IMR-90 (cell line): Measurements from ENCODE around the gene GRSF1. TPM values are rescaled to one million over a fixed set of nuclear protein-coding genes. Genes with fewer than 3 reads are reported as not detected.

Experiments
- ATAC-seq: fragments of 200-7000 bp; cut with Tn5 transposase; 2 replicates; pipeline ENCODE4 v1.9.1; 2020; ENCODE audit warnings: low read depth, mild to moderate bottlenecking, moderate library complexity
- BruUV-seq: library from RNA; stranded (reverse); fragments of 400-500 nt; replicated peaks from 2 replicates; lab custom pipeline; 2021; lab: Mats Ljungman, UMichigan
- CTCF ChIA-PET: fragments of 300-600 bp; formaldehyde crosslinking; extraction: SDS; loops from one replicate; lab custom pipeline; 2021; ENCODE audit warnings: antibody characterized with exemption; lab: Yijun Ruan, JAX
- POLR2A ChIA-PET: fragments of 300-600 bp; sonication (Branson Sonifier 250); formaldehyde crosslinking; loops from one replicate; lab custom pipeline; 2022; ENCODE audit warnings: antibody characterized with exemption; ENCODE audit not compliant: unreplicated experiment; lab: Charles Lee
- DNase-seq: peaks from one replicate; pipeline ENCODE4 v3.0.0; 2013
- H2AFZ ChIP-seq: replicated peaks from 2 replicates; pipeline ENCODE3; 2013; ENCODE audit warnings: low read length, mild to moderate bottlenecking; ENCODE audit not compliant: poor library complexity
- H2AK5ac ChIP-seq: 2 replicates; pipeline ENCODE4 v1.6.1; 2013; ENCODE audit warnings: low read depth, low read length, inconsistent platforms
- H2AK9ac ChIP-seq: replicated peaks from 2 replicates; pipeline ENCODE3; 2013; ENCODE audit warnings: mild to moderate bottlenecking, low read depth, low read length, moderate library complexity; ENCODE audit not compliant: poor library complexity
- H2BK120ac ChIP-seq: 2 replicates; pipeline ENCODE4 v1.6.1; 2013; ENCODE audit warnings: low read depth, low read length, inconsistent platforms
- H2BK15ac ChIP-seq: 3 replicates; pipeline ENCODE4 v1.6.1; 2013; ENCODE audit warnings: low read depth, low read length, inconsistent platforms
- H2BK20ac ChIP-seq: 2 replicates; pipeline ENCODE4 v1.6.1; 2013; ENCODE audit warnings: low read depth, mild to moderate bottlenecking, inconsistent platforms, low read length, moderate library complexity
- H2BK5ac ChIP-seq: 2 replicates; pipeline ENCODE4 v1.6.1; 2013; ENCODE audit warnings: mild to moderate bottlenecking, low read depth, low read length, inconsistent platforms; ENCODE audit not compliant: poor library complexity, severe bottlenecking
- H3K14ac ChIP-seq: replicated peaks from 2 replicates; pipeline ENCODE4 v1.6.1; 2013; ENCODE audit warnings: low read depth, low read length, inconsistent platforms
- H3K18ac ChIP-seq: 2 replicates; pipeline ENCODE4 v1.6.1; 2013; ENCODE audit warnings: low read depth, low read length, control low read depth
- H3K23ac ChIP-seq: 2 replicates; pipeline ENCODE4 v1.6.1; 2013; ENCODE audit warnings: low read depth, low read length, inconsistent platforms
- H3K27ac ChIP-seq: 2 replicates; pipeline ENCODE4 v1.5.1; 2013; ENCODE audit warnings: mild to moderate bottlenecking, control low read depth, low read length; ENCODE audit not compliant: insufficient read depth
- H3K27me3 ChIP-seq: 2 replicates; pipeline ENCODE4 v1.6.1; 2013; ENCODE audit warnings: low read length; ENCODE audit not compliant: control insufficient read depth, insufficient read depth
- H3K36me3 ChIP-seq: 2 replicates; pipeline ENCODE4 v1.6.1; 2013; ENCODE audit warnings: low read length, mixed read lengths; ENCODE audit not compliant: control insufficient read depth, insufficient read depth
- H3K4ac ChIP-seq: 2 replicates; pipeline ENCODE4 v1.6.1; 2013; ENCODE audit warnings: low read depth, low read length, inconsistent platforms
- H3K4me1 ChIP-seq: 2 replicates; pipeline ENCODE4 v1.6.1; 2013; ENCODE audit warnings: low read length, mixed read lengths; ENCODE audit not compliant: control insufficient read depth, insufficient read depth
- H3K4me2 ChIP-seq: 2 replicates; pipeline ENCODE4 v1.6.1; 2013; ENCODE audit warnings: low read depth, mild to moderate bottlenecking, control low read depth, low read length, moderate library complexity
- H3K4me3 ChIP-seq: 2 replicates; pipeline ENCODE4 v1.5.1; 2013; ENCODE audit warnings: low read depth, mild to moderate bottlenecking, control low read depth, low read length, moderate library complexity; ENCODE audit not compliant: insufficient read depth
- H3K56ac ChIP-seq: 2 replicates; pipeline ENCODE4 v1.6.1; 2013; ENCODE audit warnings: low read length, inconsistent platforms; ENCODE audit not compliant: insufficient read depth; ENCODE audit errors: extremely low read depth
- H3K79me1 ChIP-seq, 2 experiments: 2 replicates each; pipeline ENCODE4 v1.6.1; 2013; ENCODE audit warnings: low read length in 2 of 2, inconsistent platforms in 1 of 2, low read depth in 1 of 2
- H3K9ac ChIP-seq: 2 replicates; pipeline ENCODE4 v1.6.1; 2013; ENCODE audit warnings: low read depth, low read length, control low read depth
- H3K9me1 ChIP-seq: 2 replicates; pipeline ENCODE4 v1.6.1; 2013; ENCODE audit warnings: low read length, inconsistent platforms; ENCODE audit not compliant: insufficient read depth
- H3K9me3 ChIP-seq: 2 replicates; pipeline ENCODE4 v1.6.1; 2013; ENCODE audit warnings: low read length; ENCODE audit not compliant: control insufficient read depth, insufficient read depth
- H4K20me1 ChIP-seq: 2 replicates; pipeline ENCODE4 v1.6.1; 2013; ENCODE audit warnings: low read length, inconsistent platforms; ENCODE audit not compliant: insufficient read depth
- H4K5ac ChIP-seq: 2 replicates; pipeline ENCODE4 v1.6.1; 2013; ENCODE audit warnings: mild to moderate bottlenecking, low read depth, low read length, control low read depth
- H4K8ac ChIP-seq, 2 experiments: 2 replicates each; pipeline ENCODE4 v1.6.1; 2013; ENCODE audit warnings: low read depth in 2 of 2, low read length in 2 of 2, control low read depth in 1 of 2, inconsistent platforms in 1 of 2
- H4K91ac ChIP-seq: 2 replicates; pipeline ENCODE4 v1.6.1; 2013; ENCODE audit warnings: low read depth, low read length, inconsistent platforms; ENCODE audit not compliant: insufficient read depth
- BHLHE40 ChIP-seq: fragments of 150-350 bp; IDR thresholded peaks from 2 replicates; pipeline ENCODE4 v1.6.1; 2016; ENCODE audit warnings: mild to moderate bottlenecking, low read depth, low read length
- CEBPB ChIP-seq: IDR thresholded peaks from 2 replicates; pipeline ENCODE4 v1.6.1; 2012; ENCODE audit warnings: low read depth, low read length, improper control_type of control experiment
- CHD1 ChIP-seq: IDR thresholded peaks from 2 replicates; pipeline ENCODE4 v1.6.1; 2012; ENCODE audit warnings: low read depth, low read length, improper control_type of control experiment
- CTCF ChIP-seq: conservative IDR thresholded peaks from 2 replicates; pipeline ENCODE4 v1.5.1; 2012; ENCODE audit warnings: mild to moderate bottlenecking, low read depth, low read length, improper control_type of control experiment
- ELK1 ChIP-seq: fragments of 150-350 bp; IDR thresholded peaks from 2 replicates; pipeline ENCODE4 v1.6.1; 2016; ENCODE audit warnings: low read depth, mild to moderate bottlenecking, low read length, moderate library complexity, borderline replicate concordance
- FOS ChIP-seq: fragments of 150-350 bp; IDR thresholded peaks from 2 replicates; pipeline ENCODE4 v1.6.1; 2016; ENCODE audit warnings: low read depth, low read length
- MAFK ChIP-seq: IDR thresholded peaks from 2 replicates; pipeline ENCODE4 v1.6.1; 2012; ENCODE audit warnings: low read depth, low read length, improper control_type of control experiment
- MAZ ChIP-seq: IDR thresholded peaks from 2 replicates; pipeline ENCODE4 v1.6.1; 2012; ENCODE audit warnings: low read depth, mild to moderate bottlenecking, low read length, improper control_type of control experiment, moderate library complexity, borderline replicate concordance
- MXI1 ChIP-seq: IDR thresholded peaks from 2 replicates; pipeline ENCODE4 v1.6.1; 2012; ENCODE audit warnings: low read depth, mild to moderate bottlenecking, low read length, moderate library complexity, borderline replicate concordance
- NFE2L2 ChIP-seq: fragments of 150-350 bp; IDR thresholded peaks from 2 replicates; pipeline ENCODE4 v1.6.1; 2016; ENCODE audit warnings: low read depth, mild to moderate bottlenecking, low read length
- POLR2A ChIP-seq: IDR thresholded peaks from 2 replicates; pipeline ENCODE4 v1.6.1; 2012; ENCODE audit warnings: mild to moderate bottlenecking, low read depth, low read length
- RAD21 ChIP-seq: IDR thresholded peaks from 2 replicates; pipeline ENCODE4 v1.6.1; 2012; ENCODE audit warnings: low read length, improper control_type of control experiment
- RCOR1 ChIP-seq: IDR thresholded peaks from 2 replicates; pipeline ENCODE4 v1.6.1; 2012; ENCODE audit warnings: mild to moderate bottlenecking, low read length, improper control_type of control experiment; ENCODE audit not compliant: insufficient replicate concordance
- RFX5 ChIP-seq: IDR thresholded peaks from 2 replicates; pipeline ENCODE4 v1.8.0; 2012; ENCODE audit warnings: low read depth, mild to moderate bottlenecking, low read length, moderate library complexity
- SMC3 ChIP-seq: fragments of 150-350 bp; IDR thresholded peaks from 2 replicates; pipeline ENCODE4 v1.6.1; 2016; ENCODE audit warnings: low read depth, mild to moderate bottlenecking, antibody characterized with exemption, low read length, moderate library complexity
- USF2 ChIP-seq: fragments of 150-350 bp; IDR thresholded peaks from 2 replicates; pipeline ENCODE4 v1.6.1; 2017; ENCODE audit warnings: mild to moderate bottlenecking, antibody characterized with exemption, low read length, low read depth
- WGBS, 2 experiments: methylation state at CpG; one replicate each; pipeline versions ENCODE4 v1.1.5 to v1.1.7; 2013; ENCODE audit warnings: missing lambda C conversion rate in 2 of 2; ENCODE audit not compliant: insufficient read length in 1 of 2; ENCODE audit errors: extremely low coverage in 2 of 2; 5-methylcytosine and 5-hydroxymethylcytosine counted together
- dilution Hi-C: fragments of 300-500 bp; cut with HindIII; formaldehyde crosslinking; loops from one replicate; pipeline ENCODE4 v1.14.3; 2018; ENCODE audit warnings: low sequenced_read_pairs; ENCODE audit not compliant: unreplicated experiment
- in situ Hi-C: fragments of 300-500 bp; cut with MboI; formaldehyde crosslinking; loops from 3 replicates; pipeline ENCODE4 v1.14.3; 2019; ENCODE audit warnings: low sequenced_read_pairs, inconsistent platforms, mixed read lengths
- intact Hi-C: fragments of 100-400 bp; cut with micrococcal nuclease; formaldehyde crosslinking; loops from 2 replicates; pipeline ENCODE4 v1.10.0; 2022
- polyA plus RNA-seq, 3 experiments: library from polyadenylated mRNA; depleted of rRNA; stranded (reverse); fragments of >200 nt; gene quantifications; 2 replicates each; pipeline ENCODE4 v1.2.3, GENCODE V29; 2012; ENCODE audit warnings: low replicate concordance in 1 of 3
- total RNA-seq: library from RNA; depleted of rRNA; stranded (reverse); fragments of >200 nt; gene quantifications from 2 replicates; pipeline ENCODE4 v1.2.3, GENCODE V29; 2012

GRSF1 gene
- total and polyA plus RNA-seq, 2 of the 4 experiments (the other 2 are of a cell fraction) = 67.7 to 71.5 TPM

DNA sequence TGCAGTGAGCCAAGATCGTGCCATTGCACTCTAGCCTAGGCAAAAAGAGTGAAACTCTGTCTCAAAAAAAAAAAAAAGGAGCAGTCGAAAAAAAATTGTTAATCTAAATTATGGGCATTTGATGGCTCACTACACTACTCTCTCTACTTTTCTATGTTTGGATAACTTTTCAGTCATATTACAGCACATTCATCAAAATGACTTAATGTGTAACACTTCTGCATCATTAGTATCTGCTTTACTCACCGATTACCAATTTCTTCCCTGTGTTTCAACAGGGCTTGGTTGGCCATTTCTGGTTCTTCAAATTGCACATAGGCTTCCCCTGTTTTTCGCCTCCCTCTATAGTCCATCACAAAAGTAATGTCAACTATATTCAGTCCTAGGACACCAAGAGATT is 8.4 kb downstream of the GRSF1 start:
- Histone ChIP-seq H2AK5ac (no peak overlapping the region), H3K14ac (no peak overlapping the region), H4K20me1 (peaks cover 22% of the 10 kb centered on the region), H4K8ac (no peak overlapping the region), H3K4me3 (no peak overlapping the region), H3K9me1 (peaks cover 9% of the 10 kb centered on the region), H2BK15ac (no peak overlapping the region; the same call in 2 of the 3 replicates), H2BK20ac (no peak overlapping the region), H2AFZ (no peak overlapping the region), H3K56ac (no peak overlapping the region), H2BK5ac (no peak overlapping the region), H3K4ac (no peak overlapping the region), H3K9ac (no peak overlapping the region), H3K27me3 (no peaks in the 10 kb centered on the region), H3K4me2 (no peak overlapping the region), H3K18ac (no peak overlapping the region), H3K23ac (no peak overlapping the region), H3K79me1 (peaks cover 21 to 44% of the 10 kb centered on the region in 2 experiments), H4K5ac (no peak overlapping the region), H2AK9ac (no peak overlapping the region), H4K91ac (no peak overlapping the region), H3K4me1 (peaks cover 3% of the 10 kb centered on the region; the same call in 1 of the 2 replicates), H3K9me3 (no peaks in the 10 kb centered on the region), H3K27ac (no peak overlapping the region), H3K36me3 (peaks cover 39% of the 10 kb centered on the region), H2BK120ac (no peak overlapping the region)
- BruUV-seq = no TSS peak
- in situ Hi-C loops (loop anchor here (10.0 kb wide), 1 partner anchor 164 kb away; the partner anchor contains the start of gene DCK), dilution Hi-C loops (no loop called here), intact Hi-C loops (no loop called here)
- CTCF ChIA-PET = no interaction called here
- DNase-seq (no peak), ATAC-seq (no peak)
- POLR2A ChIA-PET = no interaction called here
- 100% methylated on average over 2 of the region's 4 CpGs; no CpG with 5 or more reads in 1 of the 2 experiments for WGBS, 2 experiments
- no peak for TF ChIP-seq ELK1
- no peak for TF ChIP-seq MAFK
- no peak for TF ChIP-seq MXI1
- no peak for TF ChIP-seq RFX5
- no peak for TF ChIP-seq RCOR1
- no peak for TF ChIP-seq POLR2A
- no peak for TF ChIP-seq SMC3
- no peak for TF ChIP-seq CEBPB
- TF ChIP-seq BHLHE40 = no peak
- no peak for TF ChIP-seq MAZ
- no peak for TF ChIP-seq NFE2L2
- no peak for TF ChIP-seq FOS
- no peak for TF ChIP-seq CTCF
- no peak for TF ChIP-seq USF2
- no peak for TF ChIP-seq RAD21
- TF ChIP-seq CHD1 = no peak
